Frontal cortex (tissue), 4 donors: Measurements from ENCODE around the gene MAMDC4. TPM values are rescaled to one million over a fixed set of nuclear protein-coding genes. Genes with fewer than 3 reads are reported as not detected.
A peak's percentile ranks its signal among the peaks of the same experiment; 100 is the strongest.
"Not testable (repeated sequence)": the region's sequence is repeated elsewhere in the genome, so short reads cannot be mapped to it uniquely, and the experiment has no call there.

Source experiments
- DNase-seq, 2 donors: peaks; one replicate each; pipeline ENCODE4 v3.0.0; 2012; ENCODE audit warnings: low spot score in 2 of 2
- FAIRE-seq: peaks from 2 replicates; lab custom pipeline; 2012; peaks lifted over from hg19 to GRCh38; lab: Jason Lieb, UNC
- total RNA-seq: library from RNA; depleted of rRNA; stranded (reverse); fragments of >200 nt; gene quantifications from one replicate; pipeline ENCODE4 v1.2.3, GENCODE V29; 2014
- donor health status: control.
- donor health status: control.
- donor health status: control.

MAMDC4 gene
- total RNA-seq, 1 donor from 2014 or later, result 4.1 TPM

- DNase-seq, result no peak
- FAIRE-seq, result no peak
Measured at GRCh38 chr9:136857581-136858412, 5.7 kb downstream of the MAMDC4 start.

- no peak for FAIRE-seq
- DNase-seq, result no peak
Measured at GRCh38 chr9:136858452-136858843, 6.3 kb downstream of the MAMDC4 start.

- peak in 1 of 2 donors; percentile 76 for DNase-seq
- FAIRE-seq, result no peak
Measured at GRCh38 chr9:136858844-136859757, 7.0 kb downstream of the MAMDC4 start.

- no peak for FAIRE-seq
- no peak for DNase-seq
Measured at GRCh38 chr9:136860529-136860928, 8.4 kb downstream of the MAMDC4 start.

GRCh38 chr9:136860933-136861873 lies 9.1 kb downstream of the MAMDC4 start:
- FAIRE-seq (no peak), DNase-seq (no peak)

GRCh38 chr9:136861874-136862457 lies 9.8 kb downstream of the MAMDC4 start:
- FAIRE-seq, result no peak
- no peak for DNase-seq

- FAIRE-seq (no peak), DNase-seq (no peak)
Measured at GRCh38 chr9:136862849-136863622, 10.9 kb downstream of the MAMDC4 start.

GRCh38 chr9:136863623-136864273 lies 11.6 kb downstream of the MAMDC4 start:
- FAIRE-seq (no peak), DNase-seq (no peak)

- DNase-seq, result no peak
Measured at GRCh38 chr9:136865041-136865767, 13.1 kb downstream of the MAMDC4 start.

GRCh38 chr9:136865768-136866103 lies 13.6 kb downstream of the MAMDC4 start:
- no peak for DNase-seq
- no peak for FAIRE-seq

More at GRCh38 chr9:136865041-136865767, 13.1 kb downstream of the MAMDC4 start:
- no peak for FAIRE-seq

GRCh38 chr9:136866898-136867421 lies 14.8 kb downstream of the MAMDC4 start:
- DNase-seq, FAIRE-seq: not testable (repeated sequence)

GRCh38 chr9:136867480-136867879 lies 15.3 kb downstream of the MAMDC4 start:
- DNase-seq, result no peak
- no peak for FAIRE-seq

- no peak for FAIRE-seq
- DNase-seq, result no peak
Measured at GRCh38 chr9:136867917-136868316, 15.8 kb downstream of the MAMDC4 start.

GRCh38 chr9:136868644-136869043 lies 16.5 kb downstream of the MAMDC4 start:
- FAIRE-seq, result no peak
- no peak for DNase-seq

GRCh38 chr9:136869611-136870010 lies 17.5 kb downstream of the MAMDC4 start:
- not testable (repeated sequence) for DNase-seq, FAIRE-seq

GRCh38 chr9:136875155-136875554 lies 23.0 kb downstream of the MAMDC4 start:
- FAIRE-seq, result no peak
- DNase-seq, result no peak

- FAIRE-seq, result no peak
- no peak for DNase-seq
Measured at GRCh38 chr9:136876476-136876875, 24.3 kb downstream of the MAMDC4 start.
